ENCODE data around the gene ZCCHC24.

ZCCHC24 gene

DNA sequence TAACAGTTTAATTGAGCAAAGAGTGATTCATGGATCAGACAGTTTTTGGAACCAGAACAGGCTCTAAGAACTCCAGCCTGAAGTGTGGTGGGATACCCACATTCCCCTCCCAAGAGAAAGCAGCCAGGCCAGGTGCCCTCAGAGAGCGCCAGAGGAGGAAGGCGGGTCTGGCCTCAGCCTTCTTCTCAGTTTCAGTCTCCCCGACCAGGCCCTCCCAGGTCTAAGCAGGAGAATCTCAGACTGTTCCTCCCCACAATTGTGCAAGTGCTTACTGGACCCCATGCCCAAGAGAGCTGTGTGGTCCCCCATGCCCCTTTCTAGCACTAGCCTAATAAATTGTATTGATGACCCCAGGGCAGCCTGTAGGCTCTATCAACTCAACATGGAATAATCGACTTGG, 72.6 kb downstream of the ZCCHC24 start:
- H3K4me1 Mint-ChIP-seq (ENCODE audit: low read depth), result peaks cover 5% of the 10 kb centered on the region
- H3K27ac Mint-ChIP-seq, result no peak overlapping the region
- H3K9me3 Mint-ChIP-seq, result no peaks in the 10 kb centered on the region
- no peak overlapping the region for H3K4me3 Mint-ChIP-seq
- H3K36me3 Mint-ChIP-seq (ENCODE audit: low read depth), result no peaks in the 10 kb centered on the region
- peaks cover 3% of the 10 kb centered on the region for H3K27me3 Mint-ChIP-seq
- intact Hi-C loops (cut with micrococcal nuclease), result no loop called here

DNA sequence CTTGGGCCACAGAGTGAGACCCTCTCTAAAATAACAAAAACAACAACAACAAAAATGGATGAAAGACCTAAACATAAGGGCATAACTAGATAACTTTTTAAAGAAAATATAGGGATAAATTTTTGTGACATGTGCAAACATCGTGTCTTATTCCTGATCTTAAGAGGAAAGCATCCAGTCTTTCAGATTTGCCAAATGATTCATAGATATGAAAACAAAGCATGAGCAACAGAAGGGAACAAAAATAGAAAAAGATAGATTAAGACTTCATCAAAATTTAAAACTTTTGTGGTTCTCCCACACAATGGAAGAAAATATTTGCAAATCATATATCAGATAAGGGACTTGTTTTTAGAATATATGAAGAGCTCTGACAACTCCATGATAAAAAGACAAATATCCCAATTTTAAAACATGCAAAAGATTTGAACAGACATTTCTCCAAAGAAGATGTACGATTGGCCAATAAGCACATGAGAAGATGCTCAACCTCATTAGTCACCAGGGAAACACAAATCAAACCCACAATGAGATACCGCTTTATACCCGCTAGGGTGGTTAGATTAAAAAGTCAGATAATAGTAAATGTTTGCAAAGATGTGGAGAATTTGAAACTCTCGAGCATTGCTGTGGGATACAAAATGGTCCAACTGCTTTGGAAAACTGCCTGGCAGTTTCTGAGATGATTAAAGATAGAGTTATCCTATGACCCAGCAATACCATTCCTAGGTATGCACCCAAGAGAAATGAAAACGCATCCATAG, 77.8 kb downstream of the ZCCHC24 start:
- H3K36me3 Mint-ChIP-seq (ENCODE audit: low read depth), result no peaks in the 10 kb centered on the region
- intact Hi-C loops (cut with micrococcal nuclease), result no loop called here
- H3K4me3 Mint-ChIP-seq, result no peak overlapping the region
- H3K27me3 Mint-ChIP-seq, result peaks cover 2% of the 10 kb centered on the region
- H3K4me1 Mint-ChIP-seq (ENCODE audit: low read depth), result no peaks in the 10 kb centered on the region
- H3K27ac Mint-ChIP-seq, result no peak overlapping the region
- no peaks in the 10 kb centered on the region for H3K9me3 Mint-ChIP-seq

DNA sequence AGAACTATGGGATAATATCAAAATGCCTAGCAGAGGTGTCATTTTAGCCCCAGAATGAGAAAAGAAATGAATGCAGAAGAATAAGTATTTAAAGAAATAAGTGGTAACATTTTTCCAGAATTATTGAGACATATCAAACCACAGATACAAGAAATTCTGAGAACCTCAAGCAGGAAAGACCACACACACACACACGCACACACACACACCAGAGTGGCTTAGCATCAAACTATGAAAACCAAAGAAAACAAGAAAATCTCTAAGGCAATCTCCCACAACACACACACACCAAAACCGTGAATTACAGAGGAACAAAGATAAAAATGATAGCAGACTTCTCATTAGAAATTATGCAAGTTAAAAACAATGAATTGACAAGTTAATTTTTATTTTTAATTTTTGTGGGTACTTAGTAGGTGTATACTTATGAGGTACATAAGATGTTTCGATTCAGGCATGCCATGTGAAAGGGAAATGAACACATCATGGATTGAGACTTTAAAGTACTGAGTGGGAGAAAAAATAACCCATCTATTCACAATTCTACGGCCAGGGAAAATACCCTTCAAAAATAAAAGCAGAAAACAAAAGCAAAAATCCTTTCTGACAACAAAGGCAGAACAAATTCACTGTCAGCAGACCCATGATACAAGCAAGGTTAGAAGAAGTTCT, 83.6 kb downstream of the ZCCHC24 start:
- no peaks in the 10 kb centered on the region for H3K4me1 Mint-ChIP-seq (ENCODE audit: low read depth)
- peaks cover 2% of the 10 kb centered on the region for H3K27me3 Mint-ChIP-seq
- H3K36me3 Mint-ChIP-seq (ENCODE audit: low read depth), result peaks cover 12% of the 10 kb centered on the region
- no peak overlapping the region for H3K4me3 Mint-ChIP-seq
- no peaks in the 10 kb centered on the region for H3K9me3 Mint-ChIP-seq
- intact Hi-C loops (cut with micrococcal nuclease), result no loop called here
- H3K27ac Mint-ChIP-seq, result no peak overlapping the region

DNA sequence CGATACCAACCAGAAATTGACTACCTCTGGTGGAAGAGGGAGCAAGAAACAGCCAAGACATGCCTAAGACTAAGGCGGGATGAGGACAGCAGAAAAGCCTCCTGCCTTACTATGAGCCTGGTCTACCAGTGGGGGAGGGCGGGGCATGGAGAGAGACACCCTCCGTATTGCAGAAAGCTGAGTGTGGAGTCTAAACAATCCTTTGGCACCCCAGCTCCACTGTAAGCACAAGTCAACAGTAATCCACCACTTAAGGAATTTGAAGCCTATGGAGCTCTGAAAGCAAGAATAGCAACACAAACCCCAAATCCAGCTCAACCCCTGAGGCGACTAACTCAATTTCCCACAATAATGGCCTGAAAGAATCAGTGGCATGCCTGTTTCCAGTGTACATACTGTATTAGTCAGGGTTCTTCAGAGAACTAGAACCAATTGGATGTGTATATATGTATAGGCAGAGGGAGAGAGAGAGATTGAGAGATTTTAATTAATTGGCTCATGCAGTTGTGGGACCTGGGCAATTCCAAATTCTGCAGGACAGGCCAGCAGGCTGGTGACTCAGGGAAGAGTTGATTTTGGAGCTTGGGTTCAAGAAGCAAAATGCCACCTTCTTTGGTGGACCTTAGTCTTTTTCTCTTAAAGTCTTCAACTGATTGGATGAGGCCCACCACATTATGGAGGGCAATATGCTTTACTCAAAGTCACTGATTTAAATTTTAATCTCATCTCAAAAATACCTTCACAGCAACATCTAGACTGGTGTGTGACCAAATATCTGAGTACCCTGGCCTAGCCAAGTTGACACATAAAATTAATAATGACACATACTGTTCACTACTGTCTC, 84.7 kb downstream of the ZCCHC24 start:
- Mint-ChIP-seq H3K4me3 (no peak overlapping the region), H3K9me3 (no peaks in the 10 kb centered on the region), H3K36me3 (ENCODE audit: low read depth) (peaks cover 16% of the 10 kb centered on the region), H3K27me3 (no peaks in the 10 kb centered on the region), H3K4me1 (ENCODE audit: low read depth) (peaks cover 8% of the 10 kb centered on the region), H3K27ac (no peak overlapping the region)
- intact Hi-C loops (cut with micrococcal nuclease), result no loop called here

GRCh38 chr10:79359816-79360498, 85.5 kb downstream of the ZCCHC24 start:
- peaks cover 23% of the 10 kb centered on the region for H3K36me3 Mint-ChIP-seq (ENCODE audit: low read depth)
- H3K4me1 Mint-ChIP-seq (ENCODE audit: low read depth), result peaks cover 15% of the 10 kb centered on the region
- no peaks in the 10 kb centered on the region for H3K27me3 Mint-ChIP-seq
- H3K4me3 Mint-ChIP-seq, result no peak overlapping the region
- intact Hi-C loops (cut with micrococcal nuclease), result no loop called here
- no peaks in the 10 kb centered on the region for H3K9me3 Mint-ChIP-seq
- no peak overlapping the region for H3K27ac Mint-ChIP-seq

DNA sequence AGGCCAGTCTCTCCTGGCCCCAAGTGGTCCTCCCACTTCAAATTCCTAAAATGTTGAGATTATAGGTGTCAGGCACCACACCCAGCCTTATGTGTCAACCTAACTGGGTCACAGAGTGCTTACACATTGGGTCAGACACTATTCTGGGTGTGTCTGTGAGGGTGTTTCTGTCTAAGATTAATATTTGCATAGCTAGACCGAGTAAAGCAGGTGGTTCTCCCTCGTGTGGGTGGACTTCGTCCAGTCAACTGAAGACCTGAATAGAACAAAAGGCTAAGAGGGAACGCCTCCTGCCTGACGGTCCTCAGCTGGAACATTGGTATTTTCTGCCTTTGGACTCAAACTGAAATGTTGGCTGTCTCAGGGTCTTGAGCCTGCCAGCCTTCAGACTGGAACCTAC, 86.6 kb downstream of the ZCCHC24 start:
- Mint-ChIP-seq H3K36me3 (ENCODE audit: low read depth) (peaks cover 35% of the 10 kb centered on the region), H3K4me1 (ENCODE audit: low read depth) (peaks cover 27% of the 10 kb centered on the region), H3K27ac (no peak overlapping the region), H3K27me3 (no peaks in the 10 kb centered on the region), H3K9me3 (no peaks in the 10 kb centered on the region), H3K4me3 (no peak overlapping the region)
- intact Hi-C loops (cut with micrococcal nuclease), result no loop called here

DNA sequence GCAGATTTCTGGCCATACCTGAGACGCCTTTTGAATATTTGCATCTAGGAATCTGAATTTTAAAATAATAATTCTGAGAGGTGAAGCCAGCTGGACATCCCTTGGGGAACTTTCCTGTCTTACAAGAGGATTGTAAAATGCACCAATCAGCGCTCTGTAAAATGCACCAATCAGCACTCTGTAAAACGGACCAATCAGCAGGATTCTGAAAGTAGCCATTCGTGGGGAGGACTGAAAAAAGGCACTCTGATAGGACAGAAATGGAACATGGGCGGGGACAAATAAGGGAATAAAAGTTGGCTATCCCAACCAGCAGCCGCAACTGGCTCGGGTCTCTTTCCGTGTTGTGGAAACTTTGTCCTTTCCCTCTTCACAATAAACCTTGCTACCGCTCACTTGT, 88.2 kb downstream of the ZCCHC24 start:
- Mint-ChIP-seq H3K4me1 (ENCODE audit: low read depth) (peaks cover 41% of the 10 kb centered on the region), H3K27ac (no peak overlapping the region), H3K4me3 (no peak overlapping the region), H3K27me3 (no peaks in the 10 kb centered on the region), H3K36me3 (ENCODE audit: low read depth) (peaks cover 51% of the 10 kb centered on the region), H3K9me3 (no peaks in the 10 kb centered on the region)
- intact Hi-C loops (cut with micrococcal nuclease), result no loop called here

GRCh38 chr10:79356104-79356503, 89.3 kb downstream of the ZCCHC24 start:
- Mint-ChIP-seq H3K27ac (peak overlapping the region; percentile 75), H3K36me3 (ENCODE audit: low read depth) (peaks cover 62% of the 10 kb centered on the region), H3K4me1 (ENCODE audit: low read depth) (peaks cover 52% of the 10 kb centered on the region), H3K9me3 (no peaks in the 10 kb centered on the region), H3K4me3 (no peak overlapping the region), H3K27me3 (no peaks in the 10 kb centered on the region)
- intact Hi-C loops (cut with micrococcal nuclease), result no loop called here

GRCh38 chr10:79355420-79356017, 89.9 kb downstream of the ZCCHC24 start:
- intact Hi-C loops (cut with micrococcal nuclease), result no loop called here
- Mint-ChIP-seq H3K36me3 (ENCODE audit: low read depth) (peaks cover 68% of the 10 kb centered on the region), H3K27me3 (no peaks in the 10 kb centered on the region), H3K4me1 (ENCODE audit: low read depth) (peaks cover 58% of the 10 kb centered on the region), H3K4me3 (no peak overlapping the region), H3K27ac (peak overlapping the region; percentile 75), H3K9me3 (no peaks in the 10 kb centered on the region)

DNA sequence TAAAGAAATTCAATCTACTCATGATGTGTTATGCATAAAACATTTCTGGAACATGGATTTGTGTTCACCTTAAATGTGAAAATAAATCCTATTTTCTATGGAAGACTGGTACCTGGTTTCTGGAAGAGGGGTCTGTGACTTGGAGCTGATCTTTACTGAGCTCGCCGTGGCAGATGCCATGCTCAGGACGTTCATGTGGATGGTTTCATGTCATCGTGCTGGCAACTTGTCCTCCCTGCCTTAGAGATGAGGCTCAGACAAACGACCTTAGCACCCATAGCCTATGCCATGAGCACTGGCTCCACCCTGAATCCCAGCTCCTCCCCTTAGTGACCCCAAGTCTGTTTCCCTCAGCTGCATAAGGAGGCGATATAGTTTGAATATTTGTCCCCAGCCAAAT, 90.8 kb downstream of the ZCCHC24 start:
- Mint-ChIP-seq H3K9me3 (no peaks in the 10 kb centered on the region), H3K36me3 (ENCODE audit: low read depth) (peaks cover 77% of the 10 kb centered on the region), H3K27me3 (no peaks in the 10 kb centered on the region), H3K27ac (no peak overlapping the region), H3K4me1 (ENCODE audit: low read depth) (peaks cover 67% of the 10 kb centered on the region), H3K4me3 (no peak overlapping the region)
- intact Hi-C loops (cut with micrococcal nuclease), result no loop called here

GRCh38 chr10:79354141-79354540, 91.3 kb downstream of the ZCCHC24 start:
- Mint-ChIP-seq H3K4me1 (ENCODE audit: low read depth) (peaks cover 71% of the 10 kb centered on the region), H3K27ac (no peak overlapping the region), H3K36me3 (ENCODE audit: low read depth) (peaks cover 81% of the 10 kb centered on the region), H3K27me3 (no peaks in the 10 kb centered on the region), H3K9me3 (no peaks in the 10 kb centered on the region), H3K4me3 (no peak overlapping the region)
- intact Hi-C loops (cut with micrococcal nuclease), result no loop called here

DNA sequence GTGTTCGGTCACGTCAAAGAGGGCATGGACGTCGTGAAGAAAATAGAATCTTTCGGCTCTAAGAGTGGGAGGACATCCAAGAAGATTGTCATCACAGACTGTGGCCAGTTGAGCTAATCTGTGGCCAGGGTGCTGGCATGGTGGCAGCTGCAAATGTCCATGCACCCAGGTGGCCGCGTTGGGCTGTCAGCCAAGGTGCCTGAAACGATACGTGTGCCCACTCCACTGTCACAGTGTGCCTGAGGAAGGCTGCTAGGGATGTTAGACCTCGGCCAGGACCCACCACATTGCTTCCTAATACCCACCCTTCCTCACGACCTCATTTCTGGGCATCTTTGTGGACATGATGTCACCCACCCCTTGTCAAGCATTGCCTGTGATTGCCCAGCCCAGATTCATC, 91.7 kb downstream of the ZCCHC24 start:
- intact Hi-C loops (cut with micrococcal nuclease), result no loop called here
- Mint-ChIP-seq H3K36me3 (ENCODE audit: low read depth) (peaks cover 86% of the 10 kb centered on the region), H3K27me3 (no peaks in the 10 kb centered on the region), H3K9me3 (no peaks in the 10 kb centered on the region), H3K27ac (no peak overlapping the region), H3K4me3 (no peak overlapping the region), H3K4me1 (ENCODE audit: low read depth) (peaks cover 75% of the 10 kb centered on the region)

- H3K27me3 Mint-ChIP-seq, result no peaks in the 10 kb centered on the region
- intact Hi-C loops (cut with micrococcal nuclease), result no loop called here
- no peak overlapping the region for H3K27ac Mint-ChIP-seq
- peaks cover 83% of the 10 kb centered on the region for H3K4me1 Mint-ChIP-seq (ENCODE audit: low read depth)
- no peaks in the 10 kb centered on the region for H3K9me3 Mint-ChIP-seq
- peaks cover 91% of the 10 kb centered on the region for H3K36me3 Mint-ChIP-seq (ENCODE audit: low read depth)
- no peak overlapping the region for H3K4me3 Mint-ChIP-seq
These were observed 92.4 kb downstream of the ZCCHC24 start for GRCh38 chr10:79353000-79353406.

Measured in dendritic cell treated with granulocyte-macrophage colony-stimulating factor and Interleukin-4, amounts not matched to agents 40 ng/mL and 50 ng/mL, for 4 days (primary cell).